HepG2 (cell line): Measurements from ENCODE around the gene METTL16.

Experiments used
- CTCF ChIP-seq: sonication (generic); formaldehyde crosslinking; IDR thresholded peaks from 2 replicates; pipeline ENCODE4 v1.5.0; 2020; ENCODE audit warnings: mild to moderate bottlenecking, missing genetic modification reagents, moderate library complexity
- ESRRA ChIP-seq: sonication (generic); formaldehyde crosslinking; IDR thresholded peaks from 2 replicates; pipeline ENCODE4 v1.5.1; 2020; ENCODE audit warnings: mild to moderate bottlenecking, low read depth, missing genetic modification reagents
- HDAC2 ChIP-seq: sonication (generic); formaldehyde crosslinking; IDR thresholded peaks from 2 replicates; pipeline ENCODE4 v1.4.0; 2020; ENCODE audit warnings: missing genetic modification reagents
- HNRNPUL1 ChIP-seq: fragments of 200-400 bp; formaldehyde crosslinking; IDR thresholded peaks from 2 replicates; pipeline ENCODE4 v1.6.1; 2017; ENCODE audit warnings: low read depth, mild to moderate bottlenecking, low read length, moderate library complexity
- HOXA7 ChIP-seq: sonication (generic); formaldehyde crosslinking; IDR thresholded peaks from 2 replicates; pipeline ENCODE4 v1.8.1; 2022; ENCODE audit warnings: mild to moderate bottlenecking, missing genetic modification reagents, moderate library complexity
- MAX ChIP-seq: IDR thresholded peaks from 2 replicates; pipeline ENCODE4 v1.6.1; 2012; ENCODE audit warnings: inconsistent platforms
- ZNF274 ChIP-seq: sonication (generic); formaldehyde crosslinking; IDR thresholded peaks from 2 replicates; pipeline ENCODE4 v1.5.1; 2020; ENCODE audit warnings: mild to moderate bottlenecking, missing genetic modification reagents
- ZNF781 ChIP-seq: sonication (generic); formaldehyde crosslinking; IDR thresholded peaks from 2 replicates; pipeline ENCODE4 v1.5.1; 2020; ENCODE audit warnings: borderline replicate concordance, mild to moderate bottlenecking, missing genetic modification reagents; ENCODE audit errors: not compliant biosample characterization
- TF ChIP-seq, protein P1 (sequence below): sonication (generic); formaldehyde crosslinking; IDR thresholded peaks from 2 replicates; pipeline ENCODE4 v1.4.0; 2020; ENCODE audit warnings: missing genetic modification reagents

- TF ChIP-seq ZNF274 (CRISPR knock-in tag), result no peak
- TF ChIP-seq CTCF (CRISPR knock-in tag), result no peak
- no peak for TF ChIP-seq HDAC2
- TF ChIP-seq HOXA7, result no peak
- TF ChIP-seq ESRRA (CRISPR knock-in tag), result no peak
- no peak for TF ChIP-seq HNRNPUL1
- no peak for TF ChIP-seq MAX
- TF ChIP-seq ZNF781 (CRISPR knock-in tag), result no peak
- TF ChIP-seq, protein P1, sequence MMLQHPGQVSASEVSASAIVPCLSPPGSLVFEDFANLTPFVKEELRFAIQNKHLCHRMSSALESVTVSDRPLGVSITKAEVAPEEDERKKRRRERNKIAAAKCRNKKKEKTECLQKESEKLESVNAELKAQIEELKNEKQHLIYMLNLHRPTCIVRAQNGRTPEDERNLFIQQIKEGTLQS (CRISPR knock-in tag), result no peak
Observed at GRCh38 chr17:2478458-2478857, 33.2 kb downstream of the METTL16 start.
